NCI-H2196 (cell line): ENCODE data around the gene TFIP11.

Experiments
- DNase-seq: peaks from one replicate; lab custom pipeline; 2025; ENCODE audit not compliant: unreplicated experiment; lab: John Stamatoyannopoulos, UW

The TFIP11 gene

DNA sequence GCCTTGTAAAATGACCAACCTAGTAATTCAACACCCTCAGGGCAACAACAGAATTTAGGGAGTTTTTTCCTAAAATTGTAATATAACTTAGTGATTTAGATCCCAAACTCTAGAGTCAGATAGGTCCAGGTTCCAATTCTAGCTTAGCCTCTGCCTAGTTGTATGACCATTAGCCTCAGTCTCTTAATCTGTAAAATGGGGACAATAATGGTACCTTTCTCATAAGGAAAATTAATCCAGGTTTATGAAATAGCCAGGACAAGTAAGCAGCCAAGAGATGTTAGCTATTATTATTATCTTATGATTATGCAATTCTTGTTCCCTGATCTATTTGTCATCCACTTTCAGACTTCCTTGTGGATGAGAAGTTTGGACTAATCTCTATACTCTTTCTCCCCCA, 4.1 kb downstream of the TFIP11 start:
- DNase-seq, result no peak

DNA sequence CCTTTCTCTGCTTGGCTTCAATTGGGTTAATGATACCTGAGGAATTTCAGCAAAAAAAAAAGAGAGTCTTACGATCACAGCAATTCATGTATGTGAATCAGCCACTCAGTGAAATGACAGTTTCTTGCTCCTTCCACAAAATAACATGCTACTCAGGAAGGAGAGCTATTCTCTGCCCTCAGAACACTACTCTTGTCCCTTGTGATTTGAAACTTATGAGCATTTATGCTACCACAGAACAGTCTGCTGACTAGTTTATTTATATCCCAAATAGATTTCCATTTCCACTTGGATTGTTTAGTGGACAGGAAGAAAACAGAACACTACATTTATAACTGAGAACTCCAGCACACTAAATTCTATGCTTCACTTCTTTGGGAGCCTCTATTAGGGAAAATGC, 8.5 kb downstream of the TFIP11 start:
- no peak for DNase-seq

DNA sequence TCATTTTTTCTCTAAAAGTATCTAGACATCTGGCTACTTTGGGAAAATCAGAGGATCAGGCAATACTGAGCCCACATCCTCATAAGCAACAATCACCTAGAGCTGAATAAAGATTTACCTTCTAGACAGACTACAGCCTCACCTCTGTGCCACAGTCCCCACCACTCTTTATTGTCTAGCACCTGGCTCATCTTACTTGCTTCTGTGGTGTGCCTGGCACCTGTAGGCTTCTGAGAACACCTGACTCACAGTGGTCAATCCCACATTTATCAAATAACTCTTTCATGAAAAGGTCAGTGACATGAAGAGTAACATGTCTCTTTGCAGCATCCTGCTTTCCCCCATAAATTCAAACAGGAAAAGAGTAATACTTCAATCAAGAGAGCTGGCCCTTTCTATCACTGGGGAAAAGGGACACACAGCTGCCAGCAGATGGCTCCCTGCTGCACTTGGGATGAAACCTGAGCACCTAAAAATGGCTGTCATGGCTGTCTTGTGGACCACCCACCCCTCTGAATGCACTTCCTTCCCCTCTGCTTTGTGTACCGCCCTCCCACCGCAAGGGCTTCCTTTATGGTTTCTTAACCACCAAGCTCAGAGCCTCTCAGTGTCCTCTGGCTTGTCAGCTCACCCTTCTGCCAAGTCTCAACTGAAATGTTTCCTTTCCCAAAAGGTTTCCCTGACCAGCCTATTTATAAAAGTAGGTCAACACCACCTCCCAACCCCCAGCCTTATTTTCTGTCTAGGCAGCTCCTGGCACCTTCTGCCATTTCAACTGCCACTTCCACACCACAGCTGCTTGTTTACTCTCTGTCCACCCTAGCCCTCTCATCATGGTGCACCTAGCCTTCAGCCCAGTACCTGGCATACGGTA, 9.3 kb downstream of the TFIP11 start:
- peak; percentile 56 for DNase-seq

DNA sequence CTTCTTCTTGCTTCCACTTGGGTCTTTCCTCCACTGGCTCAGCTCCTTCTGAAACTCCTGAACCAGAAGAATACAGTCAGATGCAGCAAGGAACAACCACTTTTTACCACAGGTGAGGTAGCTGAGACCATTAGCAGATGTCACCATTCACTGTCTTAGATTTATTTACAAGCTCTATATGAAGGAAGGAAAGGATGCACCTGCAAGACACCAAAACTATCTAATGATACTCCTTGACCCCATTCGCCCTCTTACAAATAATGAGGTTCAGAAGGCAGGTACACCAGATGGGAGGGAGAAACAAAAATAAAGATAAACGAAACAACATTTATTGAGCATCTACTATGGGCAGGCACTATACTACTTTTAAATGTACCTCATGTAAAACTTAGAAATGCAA, 10.3 kb downstream of the TFIP11 start:
- DNase-seq, result no peak

GRCh38 chr22:26499188-26499703, 13.0 kb downstream of the TFIP11 start:
- DNase-seq, result no peak

- DNase-seq, result no peak
Observed at GRCh38 chr22:26496456-26496855, 15.8 kb downstream of the TFIP11 start.

- no peak for DNase-seq
Observed at GRCh38 chr22:26494506-26494905, 17.8 kb downstream of the TFIP11 start.

DNA sequence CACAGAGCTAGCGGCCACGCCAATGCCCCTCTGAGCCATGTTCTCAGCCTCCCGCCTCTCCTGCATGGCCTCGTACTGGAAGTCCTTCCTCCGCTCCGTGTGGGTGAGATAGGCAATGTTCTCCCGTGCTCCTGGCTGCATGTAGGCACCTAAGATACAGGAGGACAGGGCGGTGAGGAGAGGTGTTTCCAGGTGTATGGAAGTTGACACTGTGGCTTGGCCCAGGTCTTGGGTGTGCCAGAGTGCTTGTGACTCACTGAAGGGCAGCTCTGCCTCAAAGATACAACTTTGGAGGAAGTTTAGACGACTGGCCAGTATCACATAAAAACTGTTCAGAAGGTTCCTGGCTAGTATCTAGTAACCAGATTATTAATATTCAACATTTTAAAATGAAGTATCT, 20.1 kb downstream of the TFIP11 start:
- DNase-seq, result no peak

- no peak for DNase-seq
Observed at GRCh38 chr22:26489447-26490036, 22.7 kb downstream of the TFIP11 start.

DNA sequence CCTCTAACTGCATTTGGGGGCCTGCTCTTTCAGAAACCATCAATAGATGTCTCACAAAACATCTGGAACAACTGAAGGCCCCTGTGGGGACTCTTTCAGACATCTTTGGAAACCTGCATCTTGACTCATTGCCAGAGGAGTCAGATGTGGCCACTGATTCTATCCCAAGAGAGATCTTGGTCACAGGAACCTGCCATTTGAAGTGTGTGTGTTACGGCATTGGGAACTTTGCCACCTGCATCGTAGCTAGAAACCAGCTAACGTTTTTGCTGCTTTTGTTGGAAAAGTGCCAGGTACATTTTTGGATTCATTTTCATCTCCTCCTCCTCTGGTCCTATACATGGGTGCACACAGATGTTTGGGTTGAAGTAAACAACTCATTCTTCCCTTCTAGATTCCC, 24.3 kb downstream of the TFIP11 start:
- no peak for DNase-seq

GRCh38 chr22:26486394-26486793, 25.9 kb downstream of the TFIP11 start:
- no peak for DNase-seq

- no peak for DNase-seq
Observed at GRCh38 chr22:26485806-26486390, 26.4 kb downstream of the TFIP11 start.

GRCh38 chr22:26485013-26485412, 27.3 kb downstream of the TFIP11 start:
- DNase-seq, result no peak

DNA sequence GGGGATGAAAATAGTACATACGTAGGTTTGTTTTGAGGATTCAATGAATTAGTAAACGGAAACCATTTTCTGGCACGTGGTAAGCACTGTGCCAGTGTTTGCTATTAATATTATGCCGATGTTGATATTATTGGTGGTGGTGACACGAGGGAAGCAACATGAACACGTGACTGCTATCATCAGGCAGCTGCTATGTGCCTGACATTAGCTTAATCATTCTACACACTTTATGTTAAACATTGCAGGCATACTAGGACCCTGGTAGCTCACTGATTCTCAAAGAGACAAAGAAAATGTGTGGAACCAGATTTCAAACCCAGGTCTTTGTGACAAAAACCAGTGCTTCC, 27.9 kb downstream of the TFIP11 start:
- no peak for DNase-seq

GRCh38 chr22:26483439-26484359, 28.6 kb downstream of the TFIP11 start, which contains the start of the genes HPS4 and SRRD:
HPS4 (minus strand) TSS chr22:26483783; CDS start chr22:26481762, 2,021 bp downstream.
SRRD (plus strand) TSS chr22:26483877; CDS start chr22:26483891, 14 bp downstream.
- peak; percentile 79 for DNase-seq

GRCh38 chr22:26483043-26483438, 29.2 kb downstream of the TFIP11 start:
- DNase-seq, result no peak

DNA sequence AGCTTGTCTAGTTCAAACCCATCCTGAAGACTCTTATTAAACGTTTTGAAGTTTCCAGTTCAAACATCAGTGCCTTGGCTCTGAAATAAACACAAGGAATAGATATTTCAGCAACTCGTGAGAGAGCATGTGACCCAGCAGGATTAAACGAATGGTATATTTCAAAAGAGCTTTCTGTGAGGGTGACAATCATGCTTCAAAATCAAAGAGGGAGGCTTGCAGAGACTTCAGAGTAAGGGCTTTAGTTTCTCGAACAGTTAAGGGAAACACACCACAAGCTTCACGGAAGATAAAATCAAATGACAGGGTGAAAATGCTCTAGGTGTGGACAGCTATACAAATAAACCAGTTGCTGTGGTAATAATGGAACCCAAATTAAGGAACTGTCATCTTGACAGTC, 30.1 kb downstream of the TFIP11 start:
- no peak for DNase-seq

DNA sequence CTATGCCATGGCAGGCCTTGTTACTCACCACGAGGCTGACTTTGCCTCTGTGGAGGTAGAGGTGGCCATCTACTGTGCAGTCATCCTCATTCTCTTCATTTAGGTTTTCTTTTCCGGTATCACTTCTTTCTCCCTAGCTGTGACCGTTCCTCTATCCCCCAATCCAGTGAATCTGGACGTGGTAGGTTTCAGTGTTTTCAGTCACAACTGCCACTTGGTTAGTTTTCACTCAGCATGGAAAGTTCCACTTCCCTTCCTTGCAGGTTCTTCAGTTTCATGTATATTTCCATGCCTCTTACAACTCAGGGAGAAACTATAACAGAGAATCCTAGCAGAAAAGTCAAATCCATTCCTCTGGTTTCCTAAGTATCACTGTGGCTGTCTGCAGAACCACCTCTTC, 30.6 kb downstream of the TFIP11 start:
- DNase-seq, result no peak

GRCh38 chr22:26481112-26481693, 31.1 kb downstream of the TFIP11 start:
- DNase-seq, result no peak

- DNase-seq, result no peak
Observed at GRCh38 chr22:26480611-26480932, 31.7 kb downstream of the TFIP11 start.
